B cell (primary cell): ENCODE data around the gene KLRC2. TPM values are rescaled to one million over a fixed set of nuclear protein-coding genes. Genes with fewer than 3 reads are reported as not detected.

ENCODE experiments used
- polyA plus RNA-seq: library from polyadenylated mRNA; depleted of rRNA; stranded (reverse); fragments of >200 nt; gene quantifications from 2 replicates; pipeline ENCODE4 v1.2.3, GENCODE V29; 2012
- total RNA-seq, 2 donors: library from RNA; stranded (reverse); fragments of 120-200 nt in 1 of 2; gene quantifications; 1 replicate in 1 of 2; 2 replicates in 1 of 2; pipeline versions ENCODE4 v1.2.3 to v1.2.4, GENCODE V29; 2013 to 2022

The KLRC2 gene
- total and polyA plus RNA-seq, 2 donors (not counting 1 experiment from before 2014, with no cell fraction given) = 0.21 to 0.59 TPM

Other genes with a start within 250 kb of the KLRC2 start
- gene GABARAPL1, start 223.1 kb downstream of the KLRC2 start, total RNA-seq = 11.9 and 12.0 TPM in 2 replicates
- gene GABARAPL1, start 223.1 kb downstream of the KLRC2 start, polyA plus RNA-seq = 4.5 and 28.1 TPM in 2 replicates
- gene KLRD1, start 128.1 kb downstream of the KLRC2 start, total RNA-seq = 0.32 and 0.92 TPM in 2 replicates
- gene KLRD1, start 128.1 kb downstream of the KLRC2 start, polyA plus RNA-seq = 0.22 and 0.55 TPM in 2 replicates
- gene KLRK1, start 46.0 kb downstream of the KLRC2 start, total RNA-seq = 0.84 and 0.97 TPM in 2 replicates
- 2.1 and 60.0 TPM in 2 replicates for gene KLRK1, start 46.0 kb downstream of the KLRC2 start, polyA plus RNA-seq
- not detected in 2 replicates for gene KLRC4, start 26.3 kb downstream of the KLRC2 start, total RNA-seq
- not detected in 2 replicates for gene KLRC4, start 26.3 kb downstream of the KLRC2 start, polyA plus RNA-seq
- gene KLRC3, start 15.4 kb downstream of the KLRC2 start, total RNA-seq = not detected in 2 replicates
- not detected in 2 replicates for gene KLRC3, start 15.4 kb downstream of the KLRC2 start, polyA plus RNA-seq
- gene KLRC1, start 17.4 kb upstream of the KLRC2 start, total RNA-seq = not detected in 2 replicates
- gene KLRC1, start 17.4 kb upstream of the KLRC2 start, polyA plus RNA-seq = 0.42 TPM in 1 of 2 replicates, not detected in the other
- 0.54 and 0.73 TPM in 2 replicates for gene EIF2S3B, start 69.9 kb upstream of the KLRC2 start, total RNA-seq
- gene EIF2S3B, start 69.9 kb upstream of the KLRC2 start, polyA plus RNA-seq = 0.45 and 0.56 TPM in 2 replicates
- gene MAGOHB, start 177.6 kb upstream of the KLRC2 start, total RNA-seq = 16.0 and 19.1 TPM in 2 replicates
- gene MAGOHB, start 177.6 kb upstream of the KLRC2 start, polyA plus RNA-seq = 8.1 and 13.1 TPM in 2 replicates
- not detected in 2 replicates for gene STYK1, start 238.0 kb upstream of the KLRC2 start, total RNA-seq
- not detected in 2 replicates for gene STYK1, start 238.0 kb upstream of the KLRC2 start, polyA plus RNA-seq